Uterus (tissue), 2 donors: ENCODE measurements around the gene OR1J4.

Experiments used
- POLR2A ChIP-seq, 2 donors: fragments of 450-650 bp; IDR thresholded peaks; one replicate each; pipeline ENCODE4 v1.6.1; 2016; ENCODE audit warnings: antibody characterized with exemption in 2 of 2, mild to moderate bottlenecking in 1 of 2, moderate library complexity in 1 of 2
- TF ChIP-seq, protein P1 (sequence below), 4 experiments: fragments of 200-600 bp in 2 of 4; fragments of 450-650 bp in 2 of 4; sonication (generic) in 2 of 4; IDR thresholded peaks; one replicate each; pipeline ENCODE4 v1.5.1; 2016 to 2019; ENCODE audit warnings: antibody characterized with exemption in 4 of 4, mild to moderate bottlenecking in 2 of 4, moderate library complexity in 1 of 4

DNA sequence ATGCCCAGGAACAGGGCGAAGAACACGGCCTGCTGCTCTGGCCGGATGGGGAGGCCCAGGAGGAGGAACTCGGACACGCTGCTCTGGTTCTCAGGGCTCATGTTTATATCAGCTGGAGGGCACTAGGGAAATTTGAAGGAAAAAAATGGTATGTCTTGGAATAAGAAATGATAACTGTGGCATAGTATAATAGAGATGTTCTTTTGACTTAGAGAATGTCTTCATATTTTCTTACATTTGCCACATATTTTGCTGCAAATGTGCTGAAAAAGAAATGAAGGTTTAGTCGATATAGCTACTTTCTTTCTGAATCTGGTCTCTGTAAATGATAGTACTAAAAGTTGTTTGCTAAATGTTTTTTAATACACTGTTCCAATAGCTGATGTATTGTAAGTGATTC, 41.1 kb upstream of the OR1J4 start, which contains the start of gene OR1J1:
- TF ChIP-seq, protein P1, sequence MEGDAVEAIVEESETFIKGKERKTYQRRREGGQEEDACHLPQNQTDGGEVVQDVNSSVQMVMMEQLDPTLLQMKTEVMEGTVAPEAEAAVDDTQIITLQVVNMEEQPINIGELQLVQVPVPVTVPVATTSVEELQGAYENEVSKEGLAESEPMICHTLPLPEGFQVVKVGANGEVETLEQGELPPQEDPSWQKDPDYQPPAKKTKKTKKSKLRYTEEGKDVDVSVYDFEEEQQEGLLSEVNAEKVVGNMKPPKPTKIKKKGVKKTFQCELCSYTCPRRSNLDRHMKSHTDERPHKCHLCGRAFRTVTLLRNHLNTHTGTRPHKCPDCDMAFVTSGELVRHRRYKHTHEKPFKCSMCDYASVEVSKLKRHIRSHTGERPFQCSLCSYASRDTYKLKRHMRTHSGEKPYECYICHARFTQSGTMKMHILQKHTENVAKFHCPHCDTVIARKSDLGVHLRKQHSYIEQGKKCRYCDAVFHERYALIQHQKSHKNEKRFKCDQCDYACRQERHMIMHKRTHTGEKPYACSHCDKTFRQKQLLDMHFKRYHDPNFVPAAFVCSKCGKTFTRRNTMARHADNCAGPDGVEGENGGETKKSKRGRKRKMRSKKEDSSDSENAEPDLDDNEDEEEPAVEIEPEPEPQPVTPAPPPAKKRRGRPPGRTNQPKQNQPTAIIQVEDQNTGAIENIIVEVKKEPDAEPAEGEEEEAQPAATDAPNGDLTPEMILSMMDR (IDR thresholded peaks at IDR 0.05): no peak
- TF ChIP-seq POLR2A (IDR thresholded peaks at IDR 0.05): no peak
